ENCODE results near the gene MBLAC2. TPM values are rescaled to one million over a fixed set of nuclear protein-coding genes. Genes with fewer than 3 reads are reported as not detected.

The MBLAC2 gene
- total RNA-seq, result 6.0 and 7.6 TPM in 2 replicates

DNA sequence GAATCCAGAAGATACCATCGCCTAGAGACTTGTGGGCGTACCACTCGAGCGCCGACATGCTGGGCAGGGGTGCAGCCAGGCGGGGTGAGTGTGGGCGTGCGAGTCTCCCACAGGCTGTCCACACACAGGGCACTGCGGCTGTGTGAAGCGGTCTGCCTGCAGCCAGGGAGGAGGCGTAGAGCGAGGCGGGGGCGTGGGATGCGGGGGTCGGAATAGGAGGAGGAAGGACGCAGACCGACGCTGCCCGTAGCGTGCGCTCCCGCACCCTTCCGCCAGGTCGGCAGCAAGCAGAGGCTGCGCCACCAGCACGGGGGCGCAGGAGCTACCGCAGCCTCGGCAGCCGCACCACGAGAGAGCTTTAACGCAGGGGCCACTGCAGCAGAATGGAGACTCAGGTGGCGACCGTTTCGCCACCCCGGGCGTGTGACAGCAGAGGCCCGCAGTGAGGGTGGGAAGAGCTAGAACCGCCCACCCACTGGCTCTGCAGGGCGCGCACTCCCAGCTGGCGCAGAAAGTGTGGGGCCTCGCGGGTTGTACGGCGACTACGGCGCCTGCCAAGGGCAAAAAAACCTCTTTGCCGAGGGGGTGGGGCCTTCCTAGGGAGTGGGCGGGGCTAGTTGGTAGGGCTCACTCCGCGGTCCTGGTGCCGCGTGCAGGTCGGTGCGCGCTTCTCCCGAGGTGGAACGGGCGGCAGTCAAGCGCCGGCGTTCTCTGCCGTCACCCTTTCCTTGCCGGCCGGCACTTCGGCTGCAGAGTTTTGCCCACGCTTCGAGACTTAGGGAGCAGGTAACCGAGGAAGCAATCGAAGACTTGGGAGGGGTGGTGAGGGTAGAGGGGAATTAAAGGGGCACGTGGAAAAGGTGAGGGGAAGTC lies at the start of gene MBLAC2, which contains the start of gene POLR3G:
TSS of gene MBLAC2 (minus strand) at position 537 of the 873 bp plus-strand sequence. CDS start at position 58, 479 bp downstream.
TSS of gene POLR3G (plus strand) at position 630 of the 873 bp plus-strand sequence. CDS start 10,704 bp downstream, outside the sequence.

DNA sequence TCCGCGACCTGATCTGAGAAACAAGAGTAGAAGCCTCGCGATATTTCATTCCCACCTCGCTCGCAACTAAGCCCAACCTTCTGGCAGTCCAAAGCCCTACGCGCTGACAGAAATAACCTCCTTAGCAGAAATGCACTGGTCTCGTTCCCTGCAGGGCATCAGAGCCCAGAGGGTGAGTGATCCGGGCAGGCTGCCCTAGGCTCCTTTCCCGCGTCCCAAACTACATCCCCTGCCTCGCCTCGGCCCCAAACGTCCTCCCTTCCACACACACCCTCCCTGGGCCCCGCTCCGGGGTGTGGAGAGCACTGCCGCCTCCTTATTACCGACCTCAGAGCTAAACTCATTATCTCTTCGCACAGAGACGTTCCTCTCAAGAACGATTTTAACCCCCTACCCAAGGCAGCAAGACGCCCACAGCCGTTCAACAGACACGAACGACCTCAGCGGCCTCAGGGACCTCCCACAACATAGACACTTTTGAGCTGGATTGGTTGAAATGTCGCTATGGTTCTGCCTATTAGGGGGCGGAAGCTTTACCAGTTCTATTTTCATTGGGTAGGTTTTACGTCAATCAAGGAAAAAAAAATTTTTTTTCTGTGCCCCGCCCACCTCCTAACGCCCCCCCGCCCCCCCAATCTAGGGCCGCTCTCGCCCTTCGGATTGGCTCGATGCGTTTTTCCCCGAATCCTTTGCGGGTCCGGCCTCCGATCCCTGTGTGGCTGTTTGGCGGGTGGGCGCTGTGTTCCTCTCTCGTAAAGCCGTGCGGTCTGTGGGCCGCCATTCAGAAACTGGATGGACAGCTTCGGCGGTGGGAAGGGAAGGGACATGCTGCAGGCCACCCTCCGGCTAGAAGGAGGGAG lies 65.0 kb downstream of the MBLAC2 start, which contains the start of gene CETN3:
TSS of gene CETN3 (minus strand) at position 439 of the 860 bp plus-strand sequence. CDS start at position 344, 95 bp downstream.

Other genes with a start within 250 kb of the MBLAC2 start
- gene CETN3, start 65.0 kb downstream of the MBLAC2 start, total RNA-seq, result 6.5 and 7.0 TPM in 2 replicates
- gene POLR3G, start 93 bp upstream of the MBLAC2 start, total RNA-seq, result 2.4 and 2.9 TPM in 2 replicates
- 21.4 and 23.7 TPM in 2 replicates for gene LYSMD3, start 54.8 kb upstream of the MBLAC2 start, total RNA-seq
- gene ADGRV1, start 84.0 kb upstream of the MBLAC2 start, total RNA-seq, result under 0.01 and 0.24 TPM in 2 replicates

All from hair follicle dermal papilla cell (primary cell).